Measurements from ENCODE around the gene IRX2.

GRCh38 chr5:2710910-2711309, 40.6 kb downstream of the IRX2 start:
- TF ChIP-seq CTCF (IDR thresholded peaks at IDR 0.05), result no peak
- TF ChIP-seq EZH2 (IDR thresholded peaks at IDR 0.05; ENCODE audit: borderline replicate concordance, insufficient read depth, low read depth, low read length, poor library complexity, severe bottlenecking), result no peak
